Measurements from ENCODE around the gene HCLS1.
"Not testable (repeated sequence)": the region's sequence is repeated elsewhere in the genome, so short reads cannot be mapped to it uniquely, and the experiment has no call there.

The HCLS1 gene, protein sequence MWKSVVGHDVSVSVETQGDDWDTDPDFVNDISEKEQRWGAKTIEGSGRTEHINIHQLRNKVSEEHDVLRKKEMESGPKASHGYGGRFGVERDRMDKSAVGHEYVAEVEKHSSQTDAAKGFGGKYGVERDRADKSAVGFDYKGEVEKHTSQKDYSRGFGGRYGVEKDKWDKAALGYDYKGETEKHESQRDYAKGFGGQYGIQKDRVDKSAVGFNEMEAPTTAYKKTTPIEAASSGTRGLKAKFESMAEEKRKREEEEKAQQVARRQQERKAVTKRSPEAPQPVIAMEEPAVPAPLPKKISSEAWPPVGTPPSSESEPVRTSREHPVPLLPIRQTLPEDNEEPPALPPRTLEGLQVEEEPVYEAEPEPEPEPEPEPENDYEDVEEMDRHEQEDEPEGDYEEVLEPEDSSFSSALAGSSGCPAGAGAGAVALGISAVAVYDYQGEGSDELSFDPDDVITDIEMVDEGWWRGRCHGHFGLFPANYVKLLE

DNA sequence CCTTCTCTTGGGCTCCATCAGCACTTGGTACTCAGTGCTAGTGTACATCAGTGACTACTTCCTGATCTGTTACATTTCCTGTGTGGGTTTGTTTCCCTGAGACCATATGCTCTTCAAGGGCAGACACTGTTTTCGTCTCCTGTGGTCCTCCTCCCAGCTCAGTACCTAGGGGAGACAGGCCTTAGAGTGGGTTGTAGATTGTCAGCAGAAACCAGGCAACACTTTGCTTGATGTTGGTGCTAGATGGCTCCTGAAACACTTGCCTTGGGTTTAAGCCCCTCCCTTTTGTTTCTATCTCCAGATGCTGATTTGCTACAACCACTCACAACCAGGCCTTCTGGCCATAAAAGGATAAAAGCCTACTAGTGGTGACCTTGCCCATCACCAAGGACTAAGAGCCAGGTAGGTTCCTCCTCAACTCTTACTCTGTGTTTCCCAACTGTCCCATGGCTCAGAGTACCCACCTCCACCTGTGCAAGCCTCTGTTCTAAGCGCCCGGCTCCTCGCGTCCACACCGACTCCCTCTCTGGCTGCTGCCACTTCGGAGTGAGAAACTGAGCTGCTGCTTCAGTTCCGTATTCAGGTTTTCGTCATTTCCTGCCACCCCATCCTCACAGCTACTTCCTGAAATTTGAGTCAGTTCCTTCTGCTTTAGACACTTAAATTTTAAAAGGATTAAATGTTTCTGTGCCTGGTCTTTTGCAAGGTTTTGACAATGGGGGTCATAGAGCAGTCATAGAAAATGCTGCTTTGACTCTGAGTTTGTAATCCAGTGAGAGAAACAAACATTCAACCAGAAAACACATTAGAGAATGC, at the start of gene HCLS1:
Gene HCLS1 (minus strand): TSS at position 548 of the 816 bp plus-strand sequence. CDS start 2,556 bp downstream, outside the sequence.
- peak; percentile 41 for DNase-seq (ENCODE audit: low read depth)

DNA sequence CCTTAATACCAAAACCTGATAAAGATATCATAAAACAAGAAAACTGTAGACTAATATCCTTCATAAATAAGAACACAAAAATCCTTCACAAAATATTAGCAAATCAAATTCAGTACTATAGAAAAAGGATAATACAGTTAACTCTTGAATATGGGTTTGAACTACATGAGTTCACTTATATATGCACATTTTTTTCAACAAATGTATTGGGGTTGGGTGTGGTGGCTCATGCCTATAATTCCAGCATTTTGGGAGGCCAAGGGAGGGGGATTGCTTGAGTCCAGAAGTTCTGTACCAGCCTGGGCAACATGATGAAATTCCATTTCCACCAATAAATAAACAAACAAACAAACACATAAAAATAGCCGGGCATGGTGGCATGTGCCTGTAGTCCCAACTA, 49.6 kb upstream of the HCLS1 start:
- no peak for DNase-seq (ENCODE audit: low read depth)

DNA sequence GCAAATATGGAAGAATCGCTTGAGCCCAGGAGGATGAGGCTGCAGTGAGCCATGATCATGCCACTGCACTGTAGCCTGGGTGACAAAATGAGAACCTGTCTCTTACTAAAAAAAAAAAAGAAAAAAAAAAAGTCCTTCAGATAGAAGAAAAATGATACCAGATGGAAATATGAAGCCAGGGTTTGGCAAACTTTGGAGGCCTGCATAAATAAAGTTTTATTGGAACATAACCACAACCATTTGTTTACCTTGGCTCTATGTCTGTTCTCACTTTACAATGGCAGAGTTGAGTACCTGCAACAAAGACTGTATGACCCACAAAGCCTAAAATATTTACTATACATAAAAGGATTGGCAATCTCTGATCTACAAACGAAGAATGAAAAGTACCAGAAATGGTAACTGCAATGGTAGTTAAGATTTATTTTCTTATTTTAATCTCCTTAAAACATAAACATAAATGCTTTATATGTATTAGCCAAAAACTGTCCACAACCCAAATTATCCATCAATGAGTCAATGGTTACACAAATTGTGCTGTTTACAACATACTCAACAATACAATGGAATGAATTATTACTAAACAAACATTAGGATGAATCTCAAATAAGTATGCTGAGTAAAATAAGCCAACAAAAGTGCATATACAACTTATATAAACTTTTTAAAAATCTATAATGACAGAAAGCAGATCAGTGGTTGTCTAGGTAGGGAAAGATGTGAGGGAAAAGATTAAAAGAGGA, 47.0 kb upstream of the HCLS1 start:
- no peak for DNase-seq (ENCODE audit: low read depth)

DNA sequence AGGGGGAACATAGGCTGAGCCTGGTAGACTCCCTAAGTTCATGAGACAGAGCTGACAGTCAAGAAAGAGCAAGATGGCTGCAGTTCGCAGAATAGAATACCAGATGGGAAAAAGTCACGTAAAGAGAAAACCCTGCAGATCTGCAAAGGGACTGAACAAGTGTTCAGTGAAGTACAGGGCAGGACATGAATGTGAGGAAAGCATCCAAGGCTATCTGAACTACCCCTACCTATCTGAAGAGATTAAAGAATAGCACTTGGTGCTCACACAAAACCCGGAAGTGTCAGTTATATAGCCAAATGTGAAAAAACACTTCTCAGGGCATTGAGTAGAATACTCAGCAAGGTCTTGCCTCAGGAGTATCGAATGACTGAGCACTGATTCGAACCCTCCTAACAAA, 44.8 kb upstream of the HCLS1 start:
- no peak for DNase-seq (ENCODE audit: low read depth)

DNA sequence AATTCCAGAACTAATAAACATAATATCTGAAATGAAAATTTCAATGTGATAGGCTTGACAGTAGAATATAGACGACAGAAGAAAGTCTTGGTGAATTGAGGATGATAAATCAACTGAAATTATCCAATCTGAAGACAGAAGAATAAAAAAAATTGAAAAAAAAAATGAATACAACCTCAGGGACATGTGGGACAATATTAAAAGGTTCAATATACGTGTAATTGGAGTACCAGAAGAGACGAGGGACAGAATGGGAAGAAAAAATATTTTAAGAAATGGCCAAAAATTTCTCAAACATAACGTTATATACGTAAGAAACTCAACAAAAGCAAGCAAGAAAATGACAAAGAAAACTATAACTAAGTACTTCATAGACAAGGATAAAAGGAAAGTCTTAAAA, 43.3 kb upstream of the HCLS1 start:
- no peak for DNase-seq (ENCODE audit: low read depth)

DNA sequence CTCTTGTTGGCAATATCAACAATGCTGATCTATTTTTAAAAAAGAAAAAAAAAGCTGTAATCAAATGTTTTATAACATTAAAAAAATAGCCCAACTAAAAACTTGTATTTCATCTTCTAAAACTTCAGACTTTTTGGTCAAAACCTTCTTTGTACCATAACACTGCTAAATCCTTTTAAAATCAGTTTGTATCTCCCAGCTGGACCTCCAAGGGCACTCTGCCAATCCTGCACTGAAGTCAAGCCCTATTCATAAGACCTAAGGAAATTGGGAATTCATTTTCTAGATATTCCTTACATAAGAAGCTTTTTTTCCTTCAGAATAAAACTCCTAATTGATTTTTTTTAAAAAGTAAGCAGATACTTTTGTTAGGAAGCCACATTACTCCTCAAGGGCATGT, 38.2 kb upstream of the HCLS1 start:
- no peak for DNase-seq (ENCODE audit: low read depth)

DNA sequence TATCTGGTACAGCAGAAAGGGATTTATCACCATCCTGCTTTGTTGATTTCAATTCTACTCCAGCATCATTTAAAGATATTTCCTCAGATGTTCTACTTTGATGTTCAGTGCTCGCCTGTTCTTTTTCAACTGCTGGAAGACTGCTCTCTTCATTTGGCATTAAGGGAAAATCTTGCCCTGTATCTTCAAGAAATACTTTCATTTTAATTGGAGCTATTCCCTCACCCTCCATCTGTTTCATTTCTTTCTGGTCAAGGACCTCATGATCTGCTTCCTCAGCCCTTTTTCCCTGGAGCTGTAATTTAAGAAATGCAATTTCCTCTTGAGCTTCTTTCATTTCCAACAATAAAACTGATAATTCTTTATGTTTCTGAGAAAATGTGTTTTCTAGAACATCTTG, 37.8 kb upstream of the HCLS1 start:
- DNase-seq (ENCODE audit: low read depth), result no peak

DNA sequence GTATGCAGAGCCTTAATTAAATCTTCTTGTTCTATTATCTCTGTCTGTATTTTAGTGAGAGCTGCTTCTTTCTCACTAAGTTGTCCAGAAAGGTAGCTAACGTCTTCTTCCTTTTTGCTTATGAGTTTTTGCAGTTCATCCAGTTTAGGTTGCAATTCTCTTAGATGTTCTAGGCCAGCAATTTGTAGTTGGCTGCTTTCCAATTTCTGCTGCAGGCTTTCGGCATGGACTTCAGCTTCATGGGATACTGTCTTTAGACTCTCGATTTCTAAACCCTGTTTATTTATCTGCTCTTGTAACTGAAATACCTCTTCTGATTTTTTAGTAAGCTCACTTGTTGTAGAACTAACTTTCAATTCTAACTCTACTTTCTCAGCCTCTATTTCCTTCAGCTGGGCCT, 35.5 kb upstream of the HCLS1 start:
- no peak for DNase-seq (ENCODE audit: low read depth)

DNA sequence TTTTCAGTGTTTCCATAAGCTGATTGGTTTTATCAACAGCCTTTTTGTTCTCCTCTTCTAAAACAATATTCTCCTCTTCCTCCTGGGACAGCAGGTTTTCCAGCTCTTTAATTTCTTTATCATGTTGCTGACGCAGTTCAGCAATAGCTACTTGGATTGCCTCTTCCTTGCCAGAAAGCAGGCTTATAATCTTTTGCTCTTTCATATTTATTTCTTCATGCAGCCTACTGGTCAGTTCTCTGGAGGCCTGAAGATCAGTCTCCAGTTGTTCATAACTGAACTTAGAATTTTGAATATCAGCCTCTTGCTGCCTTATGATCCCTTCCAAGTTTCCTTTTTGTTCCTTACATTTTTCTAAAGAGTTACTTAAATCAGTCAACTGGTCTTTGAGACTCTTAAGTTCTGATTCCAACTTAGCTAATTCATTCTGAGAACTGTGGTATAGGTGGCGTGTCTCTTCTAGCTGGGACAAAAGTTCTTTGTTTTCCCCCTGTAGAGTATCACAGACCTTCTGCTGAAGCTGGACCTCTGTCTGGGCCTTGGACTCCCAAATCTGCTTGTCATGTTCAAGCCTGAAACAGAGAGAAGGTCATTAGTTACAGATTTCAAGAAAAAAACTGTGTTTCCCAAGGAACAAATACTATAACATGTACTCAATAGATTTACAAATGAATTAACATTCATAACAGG, 31.5 kb upstream of the HCLS1 start:
- DNase-seq (ENCODE audit: low read depth), result no peak

DNA sequence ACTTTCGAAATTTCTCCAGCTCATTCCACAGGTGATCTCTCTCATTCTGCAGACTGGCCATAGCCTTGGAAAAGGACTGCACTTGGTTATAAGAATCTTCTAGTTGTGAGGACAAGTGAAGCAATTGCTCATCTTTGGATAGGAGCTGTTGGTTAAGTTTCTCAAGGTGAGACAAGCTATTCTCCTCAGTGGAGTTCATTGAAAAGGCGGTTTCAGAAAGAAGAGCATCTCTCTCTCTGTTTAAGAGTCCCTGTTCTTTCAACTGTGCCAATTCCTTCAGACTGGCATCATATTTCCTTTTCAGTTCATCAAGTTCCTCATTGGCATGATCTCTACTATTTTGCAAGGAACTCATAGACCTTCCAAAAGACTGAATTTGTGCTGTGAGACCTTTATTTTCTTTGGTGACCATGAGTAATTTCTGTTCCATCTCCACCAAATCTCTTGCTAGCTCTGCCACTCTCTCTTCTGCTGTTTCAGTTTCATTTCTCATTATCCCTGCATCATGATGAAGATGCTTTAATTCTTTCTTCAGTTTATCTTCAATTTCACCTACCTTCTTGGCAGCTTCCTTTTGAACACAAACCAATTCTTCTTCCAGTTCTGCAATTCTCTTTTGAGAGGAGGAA, 30.2 kb upstream of the HCLS1 start:
- no peak for DNase-seq (ENCODE audit: low read depth)

DNA sequence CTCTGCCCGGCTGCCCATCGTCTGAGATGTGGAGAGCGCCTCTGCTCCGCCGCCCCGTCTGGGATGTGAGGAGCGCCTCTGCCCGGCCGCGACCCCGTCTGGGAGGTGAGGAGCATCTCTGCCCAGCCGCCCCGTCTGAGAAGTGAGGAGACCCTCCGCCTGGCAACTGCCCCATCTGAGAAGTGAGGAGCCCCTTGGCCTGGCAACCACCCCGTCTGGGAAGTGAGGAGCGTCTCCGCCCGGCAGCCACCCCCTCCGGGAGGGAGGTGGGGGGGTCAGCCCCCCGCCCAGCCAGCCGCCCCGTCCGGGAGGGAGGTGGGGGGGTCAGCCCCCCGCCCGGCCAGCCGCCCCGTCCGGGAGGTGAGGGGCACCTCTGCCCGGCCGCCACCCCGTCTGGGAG, 28.0 kb upstream of the HCLS1 start:
- not testable (repeated sequence) for DNase-seq (ENCODE audit: low read depth)

DNA sequence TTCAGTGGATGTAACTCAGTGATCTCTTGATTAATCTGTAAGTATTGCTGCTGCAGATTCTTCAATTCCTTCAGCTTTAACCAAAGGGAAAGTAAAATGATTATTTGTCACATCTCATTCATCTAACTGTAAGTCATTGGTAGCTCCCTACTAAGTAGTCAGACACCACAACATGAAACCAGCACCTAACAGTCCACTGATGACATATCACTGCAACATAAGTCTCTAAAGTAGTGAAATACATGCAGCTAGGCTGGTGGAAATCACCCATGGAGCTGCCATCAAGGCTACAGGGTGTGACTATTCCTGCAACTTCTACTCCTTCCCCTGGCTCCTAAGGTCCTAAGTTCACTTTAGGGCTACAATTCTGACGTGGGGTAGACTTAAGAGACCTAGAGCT, 21.1 kb upstream of the HCLS1 start:
- no peak for DNase-seq (ENCODE audit: low read depth)

DNA sequence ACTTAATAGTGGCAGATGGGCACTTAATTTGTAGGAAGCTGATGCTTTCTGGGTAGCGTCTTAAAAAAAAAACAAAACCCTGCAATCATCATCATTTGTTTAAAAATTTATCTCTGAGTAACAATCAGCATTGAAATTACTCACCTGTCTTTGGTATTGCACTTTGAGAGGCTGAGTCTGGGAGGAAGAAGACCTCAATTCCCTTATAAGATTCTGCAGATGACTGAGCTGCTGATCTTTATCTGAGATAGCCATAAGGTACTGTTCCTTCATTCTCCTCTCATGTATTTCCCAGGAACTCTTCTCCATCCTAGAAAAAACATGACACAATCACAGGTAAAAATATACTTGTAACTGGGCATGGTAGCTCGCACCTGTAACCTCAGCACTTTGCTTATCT, 16.4 kb upstream of the HCLS1 start:
- no peak for DNase-seq (ENCODE audit: low read depth)

DNA sequence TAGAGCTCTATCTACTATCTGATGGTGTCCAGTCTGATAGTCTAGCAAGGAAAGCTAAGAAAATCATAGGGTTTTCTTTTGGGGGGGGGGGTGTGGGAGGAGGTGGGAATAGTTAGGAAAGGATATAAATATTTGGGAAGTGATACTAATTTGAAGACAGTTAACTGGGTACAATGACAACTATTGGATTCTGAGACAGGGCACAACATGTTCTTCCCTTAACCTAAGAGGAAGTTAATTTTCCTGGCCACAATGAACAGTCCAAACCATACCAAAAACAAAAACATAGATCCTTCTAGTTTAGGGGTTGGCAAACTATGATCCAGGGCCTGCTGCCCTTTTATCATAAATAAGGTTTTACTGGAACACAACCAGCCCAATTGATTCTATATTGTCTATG, 10.0 kb upstream of the HCLS1 start:
- DNase-seq (ENCODE audit: low read depth), result no peak

DNA sequence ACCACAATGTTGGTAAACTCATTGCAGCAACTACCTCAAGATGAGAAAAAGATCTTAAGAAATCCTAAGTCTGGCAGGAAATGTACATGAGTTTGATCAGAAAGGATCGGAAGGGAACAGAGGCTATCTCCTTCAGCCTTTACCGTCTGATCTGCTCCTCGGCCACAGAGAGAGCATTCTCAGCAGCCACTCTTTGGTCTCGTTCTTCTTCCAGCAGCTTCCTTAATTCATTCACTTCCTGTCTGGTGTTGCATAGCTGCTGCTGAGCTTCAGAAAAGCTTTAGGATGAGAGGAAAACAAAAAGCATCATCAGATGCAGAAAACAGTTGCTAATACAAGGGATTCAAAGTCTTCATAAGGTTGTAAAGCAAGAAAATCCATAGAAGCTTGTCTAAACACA, 6.6 kb upstream of the HCLS1 start:
- DNase-seq (ENCODE audit: low read depth), result no peak

DNA sequence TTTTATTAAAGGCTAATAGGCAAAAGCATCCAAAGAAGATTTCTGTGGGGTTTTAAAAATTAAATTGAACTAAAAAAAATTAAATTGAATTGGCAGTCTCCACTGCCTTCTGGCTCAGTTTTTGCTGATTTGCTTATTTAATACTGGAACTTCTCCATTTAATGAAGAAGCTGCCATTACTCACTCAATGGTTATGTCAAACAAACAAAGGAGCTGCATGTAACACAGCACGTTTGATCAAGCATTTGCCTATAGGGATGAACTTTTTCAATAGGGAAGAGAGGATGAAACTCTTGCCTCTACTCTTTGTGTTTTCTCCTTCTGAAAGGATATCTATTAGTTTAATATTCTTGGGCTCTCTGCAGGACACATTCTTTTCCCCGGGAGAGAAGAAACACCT, 4.8 kb upstream of the HCLS1 start:
- no peak for DNase-seq (ENCODE audit: low read depth)

DNA sequence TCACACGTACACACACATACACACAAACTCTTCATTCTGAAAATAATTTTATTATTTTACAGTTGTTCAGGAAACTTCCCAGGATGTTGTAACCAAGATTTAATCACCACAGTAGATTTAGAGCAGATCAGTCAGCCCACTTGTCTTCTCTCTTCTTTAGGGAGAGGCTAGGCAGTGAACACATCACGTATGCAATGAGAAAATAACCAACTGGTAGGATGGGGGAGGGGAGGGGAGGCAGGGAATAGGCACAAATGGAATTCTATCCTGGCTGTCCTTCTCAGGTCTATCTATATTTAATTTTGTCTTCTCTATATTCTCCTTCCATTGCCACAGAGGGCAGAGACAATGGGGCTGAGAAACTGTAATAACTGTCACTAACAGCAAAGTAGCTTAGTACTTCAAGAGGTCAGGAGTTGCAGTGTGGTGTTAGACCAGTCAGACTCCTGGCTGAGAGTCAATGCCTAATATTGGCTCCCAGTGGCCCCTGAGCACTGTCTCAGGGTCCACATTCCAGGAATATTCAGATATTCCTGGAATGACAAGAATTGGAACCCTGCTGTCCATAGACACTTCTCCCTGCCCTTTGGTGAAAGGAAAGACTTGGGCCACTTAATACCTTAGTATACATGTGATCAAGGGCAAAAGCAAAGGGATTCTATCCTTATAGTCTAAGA, 2.6 kb upstream of the HCLS1 start:
- DNase-seq (ENCODE audit: low read depth), result no peak

DNA sequence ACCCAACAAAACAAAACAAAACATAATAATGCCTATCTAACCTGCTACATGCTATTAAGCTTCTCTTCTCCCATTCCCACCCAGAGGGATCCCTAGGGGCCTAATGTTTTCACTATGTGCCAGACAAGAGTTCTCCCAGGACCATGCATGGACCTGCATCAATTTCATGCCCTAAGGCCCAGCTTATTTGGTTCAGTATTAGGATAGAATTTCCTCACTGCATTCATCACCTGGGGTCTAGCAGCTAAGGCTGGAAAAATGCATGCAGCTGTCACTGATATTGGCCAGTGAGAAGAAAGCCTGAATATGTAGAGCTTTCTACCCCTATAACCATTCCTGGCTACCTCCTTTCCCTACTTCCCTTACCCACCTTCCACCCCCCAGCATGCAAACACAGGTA, 2.0 kb upstream of the HCLS1 start:
- no peak for DNase-seq (ENCODE audit: low read depth)

DNA sequence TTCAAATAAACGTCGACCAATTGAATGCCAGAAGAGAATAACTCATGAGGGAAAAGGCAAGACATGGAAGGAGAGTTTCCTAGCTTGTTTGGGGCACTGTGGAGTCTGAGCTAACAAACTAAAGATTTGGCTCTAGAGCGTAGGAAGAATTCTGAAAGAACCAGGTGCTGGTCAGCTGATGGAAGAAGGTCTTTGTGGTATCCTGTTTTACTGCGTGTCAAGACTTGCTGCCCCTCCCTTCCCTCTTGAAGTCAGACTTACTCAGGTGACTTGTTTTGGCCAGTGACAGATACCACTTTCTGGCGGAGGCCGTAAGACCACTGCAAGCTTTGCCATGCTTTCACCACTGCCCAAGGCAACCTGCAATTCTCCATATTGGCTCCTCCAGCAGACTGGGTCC, 673 bp upstream of the HCLS1 start:
- DNase-seq (ENCODE audit: low read depth), result no peak

DNA sequence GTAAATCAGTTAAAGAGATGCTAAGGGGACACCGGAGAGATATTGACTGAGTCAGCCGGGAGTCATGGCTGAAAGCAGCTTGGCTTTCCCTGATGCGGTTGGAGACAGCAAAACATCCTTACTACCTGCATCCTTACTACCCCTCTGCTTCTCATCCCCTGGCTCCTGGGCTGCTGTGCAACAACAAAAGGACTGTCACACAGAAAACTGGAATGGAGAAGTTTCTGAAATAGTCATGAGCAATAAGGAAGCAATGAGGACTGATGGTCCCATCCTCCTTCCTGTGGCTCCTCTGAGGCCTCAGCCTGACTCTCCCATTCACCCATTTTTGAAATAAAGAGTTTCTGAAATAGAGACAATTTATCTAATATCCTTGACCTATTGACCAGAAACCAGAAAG, 1.1 kb downstream of the HCLS1 start:
- DNase-seq (ENCODE audit: low read depth), result peak; percentile 4
